ENCODE results near the gene CA10.

DNA sequence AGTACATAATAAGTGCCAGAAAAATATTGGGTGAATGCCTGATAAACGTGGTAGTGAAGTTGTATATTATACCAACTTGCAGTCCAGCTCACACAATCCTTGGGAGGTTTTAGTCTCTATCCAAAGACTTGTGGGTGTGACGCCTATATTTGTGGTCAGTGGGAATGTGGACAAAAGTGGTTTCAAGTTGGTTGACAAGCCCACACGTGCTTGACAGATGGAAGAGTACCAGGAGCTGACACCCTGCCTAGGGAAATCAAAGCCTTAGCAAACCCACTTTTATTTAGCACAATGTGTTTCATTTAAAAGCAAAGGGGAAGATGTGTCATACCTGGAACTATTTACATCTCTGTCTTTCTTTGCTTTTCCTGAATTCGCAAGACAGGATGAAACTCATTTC is 79.0 kb downstream of the CA10 start:
- TF ChIP-seq CTCF (IDR thresholded peaks at IDR 0.05) (no peak), EZH2 (IDR thresholded peaks at IDR 0.05; ENCODE audit: borderline replicate concordance, insufficient read depth, low read depth, low read length, poor library complexity, severe bottlenecking) (no peak)
